ENCODE measurements around the gene BCAS3.
"Not testable (repeated sequence)": the region's sequence is repeated elsewhere in the genome, so short reads cannot be mapped to it uniquely, and the experiment has no call there.

Gene BCAS3

GRCh38 chr17:60754057-60754604 lies 76.5 kb downstream of the BCAS3 start:
- H3K36me3 ChIP-seq, result no peaks in the 10 kb centered on the region
- H3K9me3 ChIP-seq, result peaks cover 0 to 8% (median 0%) of the 10 kb centered on the region in 3 donors
- H3K4me1 ChIP-seq, result no peaks in the 10 kb centered on the region
- intact Hi-C loops (cut with DNase I; ENCODE audit: low total_unique reads), result no loop called here
- no peaks in the 10 kb centered on the region for H3K27me3 ChIP-seq
- no peak overlapping the region for H3K4me3 ChIP-seq
- no peak for DNase-seq
- no peak for TF ChIP-seq CTCF (IDR thresholded peaks at IDR 0.05)
- no peak overlapping the region for H3K27ac ChIP-seq

DNA sequence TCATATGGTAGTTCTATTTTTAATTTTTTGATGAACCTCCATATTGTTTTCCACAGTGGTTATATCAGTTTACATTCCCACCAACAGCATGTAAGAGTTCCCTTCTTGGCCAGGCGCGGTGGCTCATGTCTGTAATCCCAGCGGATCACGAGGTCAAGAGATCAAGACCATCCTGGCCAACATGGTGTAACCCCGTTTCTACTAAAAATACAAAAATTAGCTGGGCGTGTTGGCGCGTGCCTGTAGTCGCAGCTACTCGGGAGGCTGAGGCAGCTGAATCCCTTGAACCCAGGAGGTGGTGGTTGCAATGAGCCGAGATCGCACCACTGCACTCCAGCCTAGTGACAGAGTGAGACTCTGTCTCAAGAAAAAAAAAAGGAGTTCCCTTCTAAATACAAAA lies 79.1 kb downstream of the BCAS3 start:
- H3K4me3 ChIP-seq; H3K27ac ChIP-seq; H3K27me3 ChIP-seq; DNase-seq; intact Hi-C loops (cut with DNase I; ENCODE audit: low total_unique reads); H3K36me3 ChIP-seq; H3K4me1 ChIP-seq: not testable (repeated sequence)
- peaks cover 0 to 11% (median 0%) of the 10 kb centered on the region in 3 donors for H3K9me3 ChIP-seq

GRCh38 chr17:60757437-60757836 lies 79.8 kb downstream of the BCAS3 start:
- Histone ChIP-seq H3K27ac (no peak overlapping the region), H3K4me1 (no peaks in the 10 kb centered on the region), H3K4me3 (no peak overlapping the region), H3K9me3 (peaks cover 0 to 11% (median 0%) of the 10 kb centered on the region in 3 donors), H3K27me3 (no peaks in the 10 kb centered on the region), H3K36me3 (peaks cover 0 to 6% (median 4%) of the 10 kb centered on the region in 3 donors)
- intact Hi-C loops (cut with DNase I; ENCODE audit: low total_unique reads), result no loop called here
- TF ChIP-seq CTCF (IDR thresholded peaks at IDR 0.05), result no peak
- DNase-seq, result no peak

- no peak for TF ChIP-seq CTCF (IDR thresholded peaks at IDR 0.05)
- Histone ChIP-seq H3K4me1 (no peaks in the 10 kb centered on the region), H3K36me3 (peaks cover 0 to 6% (median 4%) of the 10 kb centered on the region in 3 donors), H3K27ac (no peak overlapping the region), H3K4me3 (no peak overlapping the region), H3K27me3 (no peaks in the 10 kb centered on the region), H3K9me3 (peaks cover 0 to 11% (median 0%) of the 10 kb centered on the region in 3 donors)
- intact Hi-C loops (cut with DNase I; ENCODE audit: low total_unique reads), result no loop called here
- no peak for DNase-seq
These were observed 82.1 kb downstream of the BCAS3 start for GRCh38 chr17:60759756-60760155.

DNA sequence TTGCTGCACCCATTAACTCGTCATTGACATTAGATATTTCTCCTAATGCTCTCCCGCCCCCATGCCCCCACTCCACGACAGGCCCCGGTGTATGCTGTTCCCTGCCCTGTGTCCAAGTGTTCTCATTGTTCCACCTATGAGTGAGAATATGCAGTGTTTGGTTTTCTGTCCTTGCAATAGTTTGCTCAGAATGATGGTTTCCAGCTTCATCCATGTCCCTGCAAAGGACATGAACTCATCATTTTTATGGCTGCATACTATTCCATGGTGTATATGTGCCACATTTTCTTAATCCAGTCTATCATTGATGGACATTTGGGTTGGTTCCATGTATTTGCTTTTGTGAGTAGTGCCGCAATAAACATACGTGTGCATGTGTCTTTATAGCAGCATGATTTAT lies 83.7 kb downstream of the BCAS3 start:
- H3K9me3 ChIP-seq, result peaks cover 0 to 11% (median 0%) of the 10 kb centered on the region in 3 donors
- H3K4me3 ChIP-seq; H3K27me3 ChIP-seq; DNase-seq; H3K27ac ChIP-seq; intact Hi-C loops (cut with DNase I; ENCODE audit: low total_unique reads); H3K36me3 ChIP-seq; H3K4me1 ChIP-seq: not testable (repeated sequence)

DNA sequence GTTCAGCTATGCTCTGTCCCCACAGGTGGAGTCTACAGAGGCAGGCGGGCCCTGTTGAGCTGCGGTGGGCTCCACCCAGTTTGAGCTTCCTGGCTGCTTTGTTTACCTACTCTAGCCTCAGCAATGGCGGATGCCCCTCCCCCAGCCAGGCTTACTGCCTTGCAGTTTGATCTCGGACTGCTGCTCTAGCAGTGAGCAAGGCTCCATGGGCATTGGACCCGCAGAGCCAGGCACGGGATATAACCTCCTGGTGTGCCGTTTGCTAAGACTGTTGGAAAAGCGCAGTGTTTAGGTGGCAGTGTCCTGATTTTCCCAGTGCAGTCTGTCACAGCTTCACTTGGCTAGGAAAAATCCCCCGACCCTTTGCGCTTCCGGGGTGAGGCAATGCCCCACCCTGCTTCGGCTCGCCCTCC lies 89.1 kb downstream of the BCAS3 start:
- no peak for TF ChIP-seq CTCF (IDR thresholded peaks at IDR 0.05)
- Histone ChIP-seq H3K36me3 (peaks cover 0 to 5% (median 0%) of the 10 kb centered on the region in 3 donors), H3K27me3 (no peaks in the 10 kb centered on the region), H3K27ac (no peak overlapping the region), H3K4me3 (no peak overlapping the region), H3K4me1 (no peaks in the 10 kb centered on the region), H3K9me3 (no peaks in the 10 kb centered on the region)
- DNase-seq, result no peak
- intact Hi-C loops (cut with DNase I; ENCODE audit: low total_unique reads), result no loop called here

Measured in tibial artery (tissue), 4 donors.